IMR-90 (cell line): Measurements from ENCODE around the gene BMP8B. TPM values are rescaled to one million over a fixed set of nuclear protein-coding genes. Genes with fewer than 3 reads are reported as not detected.

Experiments used
- ATAC-seq: fragments of 200-7000 bp; cut with Tn5 transposase; 2 replicates; pipeline ENCODE4 v1.9.1; 2020; ENCODE audit warnings: low read depth, mild to moderate bottlenecking, moderate library complexity
- BruUV-seq: library from RNA; stranded (reverse); fragments of 400-500 nt; replicated peaks from 2 replicates; lab custom pipeline; 2021; lab: Mats Ljungman, UMichigan
- CTCF ChIA-PET: fragments of 300-600 bp; formaldehyde crosslinking; extraction: SDS; loops from one replicate; lab custom pipeline; 2021; ENCODE audit warnings: antibody characterized with exemption; lab: Yijun Ruan, JAX
- POLR2A ChIA-PET: fragments of 300-600 bp; sonication (Branson Sonifier 250); formaldehyde crosslinking; loops from one replicate; lab custom pipeline; 2022; ENCODE audit warnings: antibody characterized with exemption; ENCODE audit not compliant: unreplicated experiment; lab: Charles Lee
- DNase-seq: peaks from one replicate; pipeline ENCODE4 v3.0.0; 2013
- H2AFZ ChIP-seq: replicated peaks from 2 replicates; pipeline ENCODE3; 2013; ENCODE audit warnings: low read length, mild to moderate bottlenecking; ENCODE audit not compliant: poor library complexity
- H2AK5ac ChIP-seq: 2 replicates; pipeline ENCODE4 v1.6.1; 2013; ENCODE audit warnings: low read depth, low read length, inconsistent platforms
- H2AK9ac ChIP-seq: replicated peaks from 2 replicates; pipeline ENCODE3; 2013; ENCODE audit warnings: mild to moderate bottlenecking, low read depth, low read length, moderate library complexity; ENCODE audit not compliant: poor library complexity
- H2BK120ac ChIP-seq: 2 replicates; pipeline ENCODE4 v1.6.1; 2013; ENCODE audit warnings: low read depth, low read length, inconsistent platforms
- H2BK15ac ChIP-seq: 3 replicates; pipeline ENCODE4 v1.6.1; 2013; ENCODE audit warnings: low read depth, low read length, inconsistent platforms
- H2BK20ac ChIP-seq: 2 replicates; pipeline ENCODE4 v1.6.1; 2013; ENCODE audit warnings: low read depth, mild to moderate bottlenecking, inconsistent platforms, low read length, moderate library complexity
- H2BK5ac ChIP-seq: 2 replicates; pipeline ENCODE4 v1.6.1; 2013; ENCODE audit warnings: mild to moderate bottlenecking, low read depth, low read length, inconsistent platforms; ENCODE audit not compliant: poor library complexity, severe bottlenecking
- H3K14ac ChIP-seq: replicated peaks from 2 replicates; pipeline ENCODE4 v1.6.1; 2013; ENCODE audit warnings: low read depth, low read length, inconsistent platforms
- H3K18ac ChIP-seq: 2 replicates; pipeline ENCODE4 v1.6.1; 2013; ENCODE audit warnings: low read depth, low read length, control low read depth
- H3K23ac ChIP-seq: 2 replicates; pipeline ENCODE4 v1.6.1; 2013; ENCODE audit warnings: low read depth, low read length, inconsistent platforms
- H3K27ac ChIP-seq: 2 replicates; pipeline ENCODE4 v1.5.1; 2013; ENCODE audit warnings: mild to moderate bottlenecking, control low read depth, low read length; ENCODE audit not compliant: insufficient read depth
- H3K27me3 ChIP-seq: 2 replicates; pipeline ENCODE4 v1.6.1; 2013; ENCODE audit warnings: low read length; ENCODE audit not compliant: control insufficient read depth, insufficient read depth
- H3K36me3 ChIP-seq: 2 replicates; pipeline ENCODE4 v1.6.1; 2013; ENCODE audit warnings: low read length, mixed read lengths; ENCODE audit not compliant: control insufficient read depth, insufficient read depth
- H3K4ac ChIP-seq: 2 replicates; pipeline ENCODE4 v1.6.1; 2013; ENCODE audit warnings: low read depth, low read length, inconsistent platforms
- H3K4me1 ChIP-seq: 2 replicates; pipeline ENCODE4 v1.6.1; 2013; ENCODE audit warnings: low read length, mixed read lengths; ENCODE audit not compliant: control insufficient read depth, insufficient read depth
- H3K4me2 ChIP-seq: 2 replicates; pipeline ENCODE4 v1.6.1; 2013; ENCODE audit warnings: low read depth, mild to moderate bottlenecking, control low read depth, low read length, moderate library complexity
- H3K4me3 ChIP-seq: 2 replicates; pipeline ENCODE4 v1.5.1; 2013; ENCODE audit warnings: low read depth, mild to moderate bottlenecking, control low read depth, low read length, moderate library complexity; ENCODE audit not compliant: insufficient read depth
- H3K56ac ChIP-seq: 2 replicates; pipeline ENCODE4 v1.6.1; 2013; ENCODE audit warnings: low read length, inconsistent platforms; ENCODE audit not compliant: insufficient read depth; ENCODE audit errors: extremely low read depth
- H3K79me1 ChIP-seq, 2 experiments: 2 replicates each; pipeline ENCODE4 v1.6.1; 2013; ENCODE audit warnings: low read length in 2 of 2, inconsistent platforms in 1 of 2, low read depth in 1 of 2
- H3K9ac ChIP-seq: 2 replicates; pipeline ENCODE4 v1.6.1; 2013; ENCODE audit warnings: low read depth, low read length, control low read depth
- H3K9me1 ChIP-seq: 2 replicates; pipeline ENCODE4 v1.6.1; 2013; ENCODE audit warnings: low read length, inconsistent platforms; ENCODE audit not compliant: insufficient read depth
- H3K9me3 ChIP-seq: 2 replicates; pipeline ENCODE4 v1.6.1; 2013; ENCODE audit warnings: low read length; ENCODE audit not compliant: control insufficient read depth, insufficient read depth
- H4K20me1 ChIP-seq: 2 replicates; pipeline ENCODE4 v1.6.1; 2013; ENCODE audit warnings: low read length, inconsistent platforms; ENCODE audit not compliant: insufficient read depth
- H4K5ac ChIP-seq: 2 replicates; pipeline ENCODE4 v1.6.1; 2013; ENCODE audit warnings: mild to moderate bottlenecking, low read depth, low read length, control low read depth
- H4K8ac ChIP-seq, 2 experiments: 2 replicates each; pipeline ENCODE4 v1.6.1; 2013; ENCODE audit warnings: low read depth in 2 of 2, low read length in 2 of 2, control low read depth in 1 of 2, inconsistent platforms in 1 of 2
- H4K91ac ChIP-seq: 2 replicates; pipeline ENCODE4 v1.6.1; 2013; ENCODE audit warnings: low read depth, low read length, inconsistent platforms; ENCODE audit not compliant: insufficient read depth
- FOS ChIP-seq: fragments of 150-350 bp; IDR thresholded peaks from 2 replicates; pipeline ENCODE4 v1.6.1; 2016; ENCODE audit warnings: low read depth, low read length
- WGBS, 2 experiments: methylation state at CpG; one replicate each; pipeline versions ENCODE4 v1.1.5 to v1.1.7; 2013; ENCODE audit warnings: missing lambda C conversion rate in 2 of 2; ENCODE audit not compliant: insufficient read length in 1 of 2; ENCODE audit errors: extremely low coverage in 2 of 2; 5-methylcytosine and 5-hydroxymethylcytosine counted together
- dilution Hi-C: fragments of 300-500 bp; cut with HindIII; formaldehyde crosslinking; loops from one replicate; pipeline ENCODE4 v1.14.3; 2018; ENCODE audit warnings: low sequenced_read_pairs; ENCODE audit not compliant: unreplicated experiment
- in situ Hi-C: fragments of 300-500 bp; cut with MboI; formaldehyde crosslinking; loops from 3 replicates; pipeline ENCODE4 v1.14.3; 2019; ENCODE audit warnings: low sequenced_read_pairs, inconsistent platforms, mixed read lengths
- intact Hi-C: fragments of 100-400 bp; cut with micrococcal nuclease; formaldehyde crosslinking; loops from 2 replicates; pipeline ENCODE4 v1.10.0; 2022
- polyA plus RNA-seq, 3 experiments: library from polyadenylated mRNA; depleted of rRNA; stranded (reverse); fragments of >200 nt; gene quantifications; 2 replicates each; pipeline ENCODE4 v1.2.3, GENCODE V29; 2012; ENCODE audit warnings: low replicate concordance in 1 of 3
- total RNA-seq: library from RNA; depleted of rRNA; stranded (reverse); fragments of >200 nt; gene quantifications from 2 replicates; pipeline ENCODE4 v1.2.3, GENCODE V29; 2012

BMP8B gene
- total and polyA plus RNA-seq, 2 of the 4 experiments (the other 2 are of a cell fraction), result not detected

DNA sequence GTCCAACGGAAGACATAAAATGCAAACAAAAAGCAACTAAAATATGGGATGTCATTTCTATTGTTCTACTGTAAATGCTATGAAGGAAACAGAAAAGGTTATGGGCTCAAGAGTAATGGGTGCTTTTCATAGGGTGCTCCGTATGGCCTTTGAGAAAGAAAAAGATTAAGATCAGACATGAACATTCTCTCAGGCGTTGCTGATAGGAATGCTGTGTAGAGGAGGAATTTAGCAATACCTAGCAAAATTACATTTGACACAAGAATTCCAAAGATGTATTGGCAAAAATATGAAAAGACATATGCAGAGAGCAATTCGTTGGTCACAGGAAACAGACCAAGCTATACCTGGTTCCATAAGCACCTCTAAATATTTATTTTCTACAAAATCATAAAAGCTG, 11.8 kb downstream of the BMP8B start:
- no peak overlapping the region for H2AFZ ChIP-seq
- H4K5ac ChIP-seq, result no peak overlapping the region
- H4K8ac ChIP-seq, result no peak overlapping the region
- no peaks in the 10 kb centered on the region for H3K4me1 ChIP-seq
- H3K36me3 ChIP-seq, result no peaks in the 10 kb centered on the region
- H4K20me1 ChIP-seq, result no peaks in the 10 kb centered on the region
- no peak for DNase-seq
- no peak overlapping the region for H2AK5ac ChIP-seq
- H4K91ac ChIP-seq, result no peak overlapping the region
- no peaks in the 10 kb centered on the region for H3K9me3 ChIP-seq
- no peak overlapping the region for H3K14ac ChIP-seq
- no peak overlapping the region for H2BK5ac ChIP-seq
- dilution Hi-C loops, result no loop called here
- no peak overlapping the region for H3K18ac ChIP-seq
- no peaks in the 10 kb centered on the region for H3K79me1 ChIP-seq
- CTCF ChIA-PET, result no interaction called here
- no peak overlapping the region for H3K4me3 ChIP-seq
- ATAC-seq, result no peak
- no peaks in the 10 kb centered on the region for H3K9me1 ChIP-seq
- no peak overlapping the region for H3K9ac ChIP-seq
- WGBS, 2 experiments, result 50% methylated on average over 1 of the region's 4 CpGs; no CpG with 5 or more reads in 1 of the 2 experiments
- no peak overlapping the region for H3K56ac ChIP-seq
- TF ChIP-seq FOS, result no peak
- intact Hi-C loops, result no loop called here
- no peak overlapping the region for H3K4ac ChIP-seq
- H3K27ac ChIP-seq, result no peak overlapping the region
- H2BK120ac ChIP-seq, result no peak overlapping the region
- no TSS peak for BruUV-seq
- POLR2A ChIA-PET, result no interaction called here
- H2BK20ac ChIP-seq, result no peak overlapping the region
- H2AK9ac ChIP-seq, result no peak overlapping the region
- no peak overlapping the region for H3K4me2 ChIP-seq
- no peak overlapping the region for H2BK15ac ChIP-seq
- H3K23ac ChIP-seq, result no peak overlapping the region
- in situ Hi-C loops, result no loop called here
- H3K27me3 ChIP-seq, result peaks cover 28% of the 10 kb centered on the region
